SU-DHL-6 (cell line): ENCODE data around the gene SLC4A1.

Experiments
- H2AFZ ChIP-seq: fragments of 200-600 bp; sonication (generic); 2 replicates; pipeline ENCODE4 v1.6.1; 2014; ENCODE audit warnings: low read depth, mild to moderate bottlenecking, moderate library complexity, mixed read lengths, antibody characterized with exemption, low read length; ENCODE audit not compliant: severe bottlenecking
- H3F3A ChIP-seq: fragments of 200-600 bp; shearing (Covaris generic); 2 replicates; pipeline ENCODE4 v1.6.0; 2016; ENCODE audit warnings: antibody characterized with exemption, mild to moderate bottlenecking; ENCODE audit not compliant: insufficient read depth
- H3K27ac ChIP-seq: fragments of 200-600 bp; sonication (generic); 2 replicates; pipeline ENCODE4 v1.5.1; 2016; ENCODE audit warnings: low read depth, mild to moderate bottlenecking, low read length, moderate library complexity, mixed read lengths
- H3K27me3 ChIP-seq: fragments of 200-600 bp; sonication (generic), shearing (Covaris generic); 2 replicates; pipeline ENCODE4 v1.6.0; 2014; ENCODE audit warnings: mild to moderate bottlenecking, low read length
- H3K36me3 ChIP-seq: fragments of 200-600 bp; sonication (generic); 2 replicates; pipeline ENCODE4 v1.6.1; 2014; ENCODE audit warnings: mild to moderate bottlenecking, low read length, mixed read lengths
- H3K4me2 ChIP-seq: fragments of 300-600, 200-600 bp; shearing (Covaris generic), sonication (generic); 2 replicates; pipeline ENCODE4 v1.6.0; 2014; ENCODE audit warnings: low read length, low read depth, mild to moderate bottlenecking; ENCODE audit not compliant: poor library complexity, severe bottlenecking
- H3K4me3 ChIP-seq: fragments of 200-600 bp; sonication (generic); 2 replicates; pipeline ENCODE4 v1.5.1; 2014; ENCODE audit warnings: antibody characterized with exemption, low read length, mild to moderate bottlenecking, mixed read lengths; ENCODE audit not compliant: insufficient read depth, poor library complexity, severe bottlenecking
- H3K79me2 ChIP-seq: fragments of 200-600 bp; sonication (generic); 2 replicates; pipeline ENCODE4 v1.6.1; 2014; ENCODE audit warnings: mild to moderate bottlenecking, low read length, moderate library complexity; ENCODE audit not compliant: insufficient read depth
- H3K9ac ChIP-seq: fragments of 200-600 bp; sonication (generic); 2 replicates; pipeline ENCODE4 v1.7.0; 2014; ENCODE audit warnings: mild to moderate bottlenecking, low read length
- H3K9me2 ChIP-seq: fragments of 200-600 bp; sonication (generic); replicated peaks from 2 replicates; pipeline ENCODE4 v1.6.1; 2014; ENCODE audit warnings: low read length; ENCODE audit not compliant: insufficient read depth
- H3K9me3 ChIP-seq: fragments of 200-600 bp; sonication (generic); 2 replicates; pipeline ENCODE4 v1.6.1; 2014; ENCODE audit warnings: low read length, mixed read lengths; ENCODE audit not compliant: insufficient read depth
- H4K20me1 ChIP-seq: fragments of 200-600 bp; sonication (generic); 2 replicates; pipeline ENCODE4 v1.6.1; 2014; ENCODE audit warnings: low read depth, mild to moderate bottlenecking, antibody characterized with exemption, low read length, moderate library complexity, mixed read lengths
- EZH2phosphoT487 ChIP-seq: fragments of 200-600 bp; sonication (generic), shearing (Covaris generic); conservative IDR thresholded peaks from 2 replicates; pipeline ENCODE4 v1.6.1; 2018; ENCODE audit warnings: mild to moderate bottlenecking, antibody characterized with exemption, low read length, moderate library complexity, mixed read lengths
- TF ChIP-seq, protein P1 (sequence below): fragments of 200-600 bp; sonication (generic); IDR thresholded peaks from one replicate; pipeline ENCODE4 v1.5.1; 2017; ENCODE audit warnings: antibody characterized with exemption, mild to moderate bottlenecking, low read length, moderate library complexity; ENCODE audit not compliant: insufficient read depth, poor library complexity, severe bottlenecking

The SLC4A1 gene

DNA sequence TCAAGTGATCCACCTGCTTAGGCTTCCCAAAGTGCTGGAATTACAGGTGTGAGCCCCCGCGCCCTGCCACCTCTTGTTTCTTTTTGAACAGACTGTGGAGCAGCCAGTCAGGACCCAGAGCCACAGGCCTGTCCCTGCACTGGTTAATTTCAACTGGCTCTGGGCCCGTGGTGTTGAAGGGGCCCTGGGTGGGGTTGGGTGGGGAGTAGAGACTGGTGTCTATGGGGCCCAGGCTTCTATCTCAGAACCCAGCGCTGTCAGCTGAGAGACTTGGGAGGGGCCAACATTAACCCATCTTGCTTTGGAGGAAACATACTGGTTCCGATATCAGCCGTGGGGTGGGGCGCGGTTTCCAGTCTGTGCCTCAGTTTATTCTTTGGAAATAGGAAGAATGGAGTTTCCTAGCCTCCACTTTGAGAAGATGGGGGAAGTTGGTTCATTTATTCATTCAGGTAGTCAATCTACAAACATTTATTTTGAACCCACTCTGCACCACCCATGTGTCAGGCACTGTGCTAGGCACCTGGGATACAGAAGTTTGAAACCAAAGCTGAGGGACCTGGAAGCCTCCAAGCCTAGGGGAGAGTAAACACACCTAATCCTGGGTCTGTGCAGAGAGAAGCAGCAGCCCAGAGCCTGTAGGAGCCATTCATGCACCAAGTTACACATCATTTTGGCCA lies 15.5 kb upstream of the SLC4A1 start:
- H3K4me2 ChIP-seq = no peak overlapping the region
- H3K36me3 ChIP-seq = no peaks in the 10 kb centered on the region
- TF ChIP-seq EZH2phosphoT487 = no peak
- TF ChIP-seq, protein P1, sequence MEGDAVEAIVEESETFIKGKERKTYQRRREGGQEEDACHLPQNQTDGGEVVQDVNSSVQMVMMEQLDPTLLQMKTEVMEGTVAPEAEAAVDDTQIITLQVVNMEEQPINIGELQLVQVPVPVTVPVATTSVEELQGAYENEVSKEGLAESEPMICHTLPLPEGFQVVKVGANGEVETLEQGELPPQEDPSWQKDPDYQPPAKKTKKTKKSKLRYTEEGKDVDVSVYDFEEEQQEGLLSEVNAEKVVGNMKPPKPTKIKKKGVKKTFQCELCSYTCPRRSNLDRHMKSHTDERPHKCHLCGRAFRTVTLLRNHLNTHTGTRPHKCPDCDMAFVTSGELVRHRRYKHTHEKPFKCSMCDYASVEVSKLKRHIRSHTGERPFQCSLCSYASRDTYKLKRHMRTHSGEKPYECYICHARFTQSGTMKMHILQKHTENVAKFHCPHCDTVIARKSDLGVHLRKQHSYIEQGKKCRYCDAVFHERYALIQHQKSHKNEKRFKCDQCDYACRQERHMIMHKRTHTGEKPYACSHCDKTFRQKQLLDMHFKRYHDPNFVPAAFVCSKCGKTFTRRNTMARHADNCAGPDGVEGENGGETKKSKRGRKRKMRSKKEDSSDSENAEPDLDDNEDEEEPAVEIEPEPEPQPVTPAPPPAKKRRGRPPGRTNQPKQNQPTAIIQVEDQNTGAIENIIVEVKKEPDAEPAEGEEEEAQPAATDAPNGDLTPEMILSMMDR = no peak
- H3K9me2 ChIP-seq = no peaks in the 10 kb centered on the region
- no peak overlapping the region for H3K4me3 ChIP-seq
- H3K9ac ChIP-seq = no peak overlapping the region
- H3K27ac ChIP-seq = no peak overlapping the region
- H3K9me3 ChIP-seq = no peaks in the 10 kb centered on the region
- H3F3A ChIP-seq = no peaks in the 10 kb centered on the region
- no peak overlapping the region for H2AFZ ChIP-seq
- no peaks in the 10 kb centered on the region for H4K20me1 ChIP-seq
- no peaks in the 10 kb centered on the region for H3K79me2 ChIP-seq
- H3K27me3 ChIP-seq = no peaks in the 10 kb centered on the region

DNA sequence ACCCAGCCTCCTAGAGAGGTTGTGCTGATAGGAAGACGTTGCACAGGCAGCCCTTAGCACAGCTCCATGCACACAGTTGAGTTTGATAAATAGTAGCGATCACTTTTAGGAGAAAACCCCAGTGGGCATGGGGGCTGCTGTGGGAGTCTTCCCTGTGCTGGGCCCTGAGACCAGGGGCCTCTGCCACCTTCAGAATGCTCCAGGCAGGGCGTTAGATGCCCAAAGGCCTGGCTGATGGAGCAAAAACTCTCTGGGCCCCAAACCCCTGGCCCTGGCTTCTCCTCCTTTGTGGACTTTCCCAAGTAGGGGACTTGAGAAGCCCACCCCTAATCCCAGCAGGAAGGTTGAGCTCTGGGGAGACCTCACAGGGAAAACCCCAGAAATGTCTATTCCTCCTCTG lies 14.3 kb upstream of the SLC4A1 start:
- H3F3A ChIP-seq = no peaks in the 10 kb centered on the region
- no peak overlapping the region for H2AFZ ChIP-seq
- TF ChIP-seq, protein P1 = no peak
- TF ChIP-seq EZH2phosphoT487 = no peak
- no peaks in the 10 kb centered on the region for H3K9me3 ChIP-seq
- no peaks in the 10 kb centered on the region for H4K20me1 ChIP-seq
- no peaks in the 10 kb centered on the region for H3K9me2 ChIP-seq
- H3K4me3 ChIP-seq = no peak overlapping the region
- H3K4me2 ChIP-seq = no peak overlapping the region
- H3K27ac ChIP-seq = no peak overlapping the region
- no peaks in the 10 kb centered on the region for H3K79me2 ChIP-seq
- H3K27me3 ChIP-seq = no peaks in the 10 kb centered on the region
- no peaks in the 10 kb centered on the region for H3K36me3 ChIP-seq
- no peak overlapping the region for H3K9ac ChIP-seq

DNA sequence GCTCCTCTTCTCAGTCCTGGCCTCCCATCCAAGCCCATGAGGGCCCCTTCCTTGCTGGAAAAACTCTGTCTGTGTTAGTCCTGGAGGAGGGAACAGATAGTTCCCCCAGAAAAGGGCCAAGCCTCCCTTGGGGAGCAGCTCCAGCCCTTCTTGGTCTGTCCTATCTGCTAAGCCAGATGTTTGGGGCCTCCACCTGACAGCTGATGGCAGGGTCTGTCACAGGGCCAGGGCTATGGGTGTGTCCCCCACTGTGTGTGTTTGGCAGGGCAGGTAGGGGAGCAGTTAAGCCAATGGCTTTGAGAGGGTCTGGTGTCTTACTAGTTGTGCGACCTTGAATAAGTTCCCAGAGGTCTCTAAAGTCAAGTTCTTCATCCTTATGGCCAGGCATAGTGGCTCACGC lies 13.6 kb upstream of the SLC4A1 start:
- H3F3A ChIP-seq = no peaks in the 10 kb centered on the region
- no peaks in the 10 kb centered on the region for H3K9me2 ChIP-seq
- no peaks in the 10 kb centered on the region for H3K79me2 ChIP-seq
- no peak overlapping the region for H3K27ac ChIP-seq
- no peak overlapping the region for H3K4me2 ChIP-seq
- no peak overlapping the region for H2AFZ ChIP-seq
- H3K9me3 ChIP-seq = no peaks in the 10 kb centered on the region
- H3K36me3 ChIP-seq = no peaks in the 10 kb centered on the region
- H3K27me3 ChIP-seq = no peaks in the 10 kb centered on the region
- no peak for TF ChIP-seq EZH2phosphoT487
- TF ChIP-seq, protein P1 = no peak
- H3K4me3 ChIP-seq = no peak overlapping the region
- no peaks in the 10 kb centered on the region for H4K20me1 ChIP-seq
- H3K9ac ChIP-seq = no peak overlapping the region
